NCI-H146 (cell line): ENCODE results near the gene ULBP3.
"Not testable (repeated sequence)": the region's sequence is repeated elsewhere in the genome, so short reads cannot be mapped to it uniquely, and the experiment has no call there.

ENCODE experiments used
- DNase-seq: peaks from one replicate; lab custom pipeline; 2025; lab: John Stamatoyannopoulos, UW

The ULBP3 gene

GRCh38 chr6:150076196-150076893 lies 7.4 kb upstream of the ULBP3 start:
- no peak for DNase-seq

GRCh38 chr6:150075034-150075421 lies 6.1 kb upstream of the ULBP3 start:
- no peak for DNase-seq

GRCh38 chr6:150074396-150075033 lies 5.6 kb upstream of the ULBP3 start:
- not testable (repeated sequence) for DNase-seq

- peak; percentile 63 for DNase-seq
These were observed 3.3 kb upstream of the ULBP3 start for GRCh38 chr6:150072201-150072600.

GRCh38 chr6:150070236-150070818 lies 1.4 kb upstream of the ULBP3 start:
- DNase-seq: no peak

- DNase-seq: peak; percentile 86
These were observed 785 bp upstream of the ULBP3 start for GRCh38 chr6:150069706-150070105.

GRCh38 chr6:150068151-150068550 lies 770 bp downstream of the ULBP3 start:
- no peak for DNase-seq

- no peak for DNase-seq
These were observed 3.8 kb downstream of the ULBP3 start for GRCh38 chr6:150065083-150065482.

- no peak for DNase-seq
These were observed 5.3 kb downstream of the ULBP3 start for GRCh38 chr6:150063640-150064039.

- not testable (repeated sequence) for DNase-seq
These were observed 8.9 kb downstream of the ULBP3 start for GRCh38 chr6:150059973-150060372.

- no peak for DNase-seq
These were observed 9.9 kb downstream of the ULBP3 start for GRCh38 chr6:150058986-150059385.

- DNase-seq: no peak
These were observed 10.6 kb downstream of the ULBP3 start for GRCh38 chr6:150058231-150058792.

- no peak for DNase-seq
These were observed 11.4 kb downstream of the ULBP3 start for GRCh38 chr6:150057501-150057951.

GRCh38 chr6:150056916-150057315 lies 12.0 kb downstream of the ULBP3 start:
- no peak for DNase-seq

- no peak for DNase-seq
These were observed 12.8 kb downstream of the ULBP3 start for GRCh38 chr6:150056156-150056555.

- DNase-seq: no peak
These were observed 13.8 kb downstream of the ULBP3 start for GRCh38 chr6:150055131-150055530.

GRCh38 chr6:150053450-150053849 lies 15.5 kb downstream of the ULBP3 start:
- no peak for DNase-seq

GRCh38 chr6:150050846-150051245 lies 18.1 kb downstream of the ULBP3 start:
- DNase-seq: no peak

GRCh38 chr6:150048099-150048498 lies 20.8 kb downstream of the ULBP3 start:
- DNase-seq: peak; percentile 53

GRCh38 chr6:150046943-150047342 lies 22.0 kb downstream of the ULBP3 start:
- no peak for DNase-seq

- peak; percentile 21 for DNase-seq
These were observed 24.2 kb downstream of the ULBP3 start for GRCh38 chr6:150044621-150045145.

- no peak for DNase-seq
These were observed 25.2 kb downstream of the ULBP3 start for GRCh38 chr6:150043501-150044412.
